Measurements from ENCODE around the gene SNAI3.

SNAI3 gene

DNA sequence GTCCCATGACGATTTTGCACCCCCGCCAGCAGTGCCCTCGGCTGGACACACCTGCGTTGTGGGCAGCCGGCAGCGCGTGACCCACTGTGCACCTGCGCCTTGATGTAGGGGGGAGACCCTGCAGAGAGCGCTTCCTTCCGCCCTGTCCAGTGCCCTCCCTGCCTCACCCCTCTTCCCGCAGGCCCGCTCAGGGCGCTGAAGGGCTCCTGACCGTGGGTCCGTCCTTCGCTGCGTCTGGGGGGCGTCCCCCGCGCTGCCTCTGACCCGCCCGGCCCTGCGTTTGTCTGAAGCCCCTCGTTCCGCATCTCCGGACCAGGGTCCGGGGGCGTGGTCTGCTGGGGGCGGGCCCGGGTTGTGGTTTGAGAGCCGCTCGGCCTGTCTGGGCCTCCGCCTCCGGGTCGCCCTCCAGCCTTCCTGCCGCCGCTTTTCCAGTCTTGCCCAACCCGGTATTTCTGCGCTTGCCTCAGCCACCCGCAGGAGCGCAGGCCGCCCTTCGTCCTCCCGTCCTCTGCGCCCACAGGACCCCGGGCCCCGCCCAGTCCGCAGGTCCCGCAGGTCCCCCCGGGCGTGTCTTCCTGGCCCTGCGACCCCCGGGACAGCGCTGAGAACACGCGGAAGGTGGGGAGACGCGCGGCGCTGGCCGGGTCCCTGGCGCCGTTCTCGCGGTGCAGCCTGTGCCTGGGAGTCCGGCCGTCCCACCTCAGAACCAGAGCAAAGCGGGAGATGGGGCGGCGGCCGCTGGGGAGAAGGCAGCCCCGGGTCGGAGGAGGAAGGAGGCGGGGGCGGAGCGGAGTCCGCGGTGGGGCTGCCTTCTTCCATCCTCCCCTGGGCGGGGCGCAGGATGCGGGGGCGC is 51.9 kb downstream of the SNAI3 start:
- DNase-seq (ENCODE audit: low spot score) = peak; percentile 86

DNA sequence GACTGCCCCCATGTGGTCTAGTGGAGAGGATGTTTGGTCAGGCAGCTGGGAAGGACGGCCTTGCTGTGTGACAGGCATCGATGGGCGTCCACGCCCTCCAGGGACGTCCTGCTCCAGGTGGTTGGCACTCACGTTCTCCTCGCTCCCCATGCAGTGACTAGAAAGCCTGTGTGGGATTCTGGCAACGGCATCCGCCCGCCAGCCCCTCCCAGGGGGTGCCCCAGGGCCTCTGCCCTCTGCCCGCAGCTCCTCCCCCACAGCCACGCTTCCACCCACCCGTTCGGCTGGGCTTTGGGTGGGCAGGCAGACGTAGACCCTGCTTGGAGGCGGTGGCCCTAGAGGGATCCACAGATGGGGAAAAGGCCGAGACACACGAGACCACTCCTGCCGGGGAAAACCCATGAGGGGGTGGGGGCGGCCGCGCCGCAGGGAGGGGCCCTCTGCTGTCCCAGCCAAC is 52.6 kb downstream of the SNAI3 start:
- peak; percentile 97 for DNase-seq (ENCODE audit: low spot score)

DNA sequence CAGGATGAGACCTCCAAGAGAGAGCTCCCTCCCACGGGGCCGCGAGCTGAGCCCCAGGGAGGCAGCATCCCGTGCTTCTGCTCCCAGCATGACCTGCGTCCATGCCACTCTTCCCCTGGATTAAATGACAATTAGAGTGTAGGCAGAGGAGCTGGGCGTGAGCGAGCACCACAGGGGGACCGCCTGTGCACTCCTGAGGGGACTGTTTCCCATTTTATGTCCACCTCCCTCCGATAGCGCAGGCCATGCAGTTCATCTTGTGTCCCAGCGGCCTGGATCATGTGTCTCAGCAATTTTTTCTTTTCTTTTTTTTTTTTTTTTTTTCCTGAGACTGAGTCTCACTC is 53.7 kb downstream of the SNAI3 start:
- DNase-seq (ENCODE audit: low spot score) = no peak

DNA sequence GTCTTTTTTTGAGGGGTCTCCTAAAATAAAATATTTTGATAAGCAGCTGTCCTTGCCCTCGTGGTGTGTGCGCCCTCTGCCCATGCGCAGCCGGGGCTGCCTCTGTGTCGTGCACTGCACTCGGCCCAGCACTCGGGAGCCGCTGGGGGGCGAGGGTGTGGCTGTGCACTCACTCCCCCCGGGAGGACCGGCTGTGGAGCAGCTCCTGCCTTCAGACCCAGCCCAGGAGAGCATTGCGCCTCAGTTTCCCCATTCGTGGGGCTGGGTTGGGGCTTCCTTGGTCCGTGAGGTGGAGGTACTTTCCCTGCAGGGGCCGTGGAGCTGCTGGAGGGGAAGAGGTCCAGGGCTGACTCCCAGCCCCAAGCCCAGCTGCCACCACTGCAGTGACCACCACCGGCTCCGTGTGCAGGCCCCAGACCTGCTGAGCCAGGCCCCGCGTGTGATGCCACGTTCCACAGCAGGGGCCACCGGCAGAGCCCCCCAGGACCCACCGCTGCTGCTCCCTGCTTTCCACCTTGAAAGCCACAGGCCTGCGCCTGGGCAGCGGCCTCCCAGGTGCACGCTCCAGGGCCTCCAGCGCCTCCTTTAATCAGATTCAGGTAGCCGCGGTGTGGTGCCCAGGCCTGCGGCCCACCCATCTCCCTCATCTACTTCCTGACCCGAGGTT is 54.3 kb downstream of the SNAI3 start:
- DNase-seq (ENCODE audit: low spot score) = no peak

DNA sequence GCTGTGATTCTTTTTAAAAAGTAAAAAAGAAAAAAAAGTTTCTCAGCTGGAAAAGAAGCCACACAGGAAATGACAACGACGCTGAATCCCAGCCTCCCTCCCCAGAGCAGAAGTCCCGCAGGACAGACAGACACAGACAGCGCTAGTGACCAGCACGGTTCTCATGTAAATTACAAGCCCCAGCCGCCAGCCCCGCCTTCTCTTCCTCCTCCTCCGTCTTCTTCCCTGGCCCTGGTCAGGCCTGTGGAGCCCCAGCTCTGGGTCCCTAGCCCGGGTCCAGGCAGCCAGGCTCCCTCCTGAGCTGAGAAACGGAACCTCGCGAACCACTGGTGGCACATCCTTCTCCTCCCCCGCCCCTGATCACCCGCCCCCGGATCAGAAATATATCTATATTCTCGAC is 54.9 kb downstream of the SNAI3 start:
- no peak for DNase-seq (ENCODE audit: low spot score)

DNA sequence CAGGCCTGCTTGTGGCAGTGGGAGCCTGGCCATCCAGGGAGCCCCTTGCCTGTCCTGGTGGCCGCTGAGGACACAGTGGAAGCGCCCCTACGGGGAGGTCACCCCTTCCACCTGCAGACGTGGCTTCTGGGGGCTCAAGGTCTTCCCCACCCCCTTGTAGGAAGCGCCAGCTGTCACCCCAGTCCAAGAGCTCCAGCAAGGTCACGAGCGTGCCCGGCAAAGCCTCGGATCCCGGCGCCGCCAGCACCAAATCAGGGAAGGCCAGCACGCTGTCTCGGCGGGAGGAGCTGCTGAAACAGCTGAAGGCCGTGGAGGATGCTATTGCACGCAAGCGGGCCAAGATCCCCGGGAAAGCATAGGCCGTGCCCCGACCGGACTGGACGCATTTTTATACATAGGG is 55.4 kb downstream of the SNAI3 start:
- DNase-seq (ENCODE audit: low spot score) = no peak

DNA sequence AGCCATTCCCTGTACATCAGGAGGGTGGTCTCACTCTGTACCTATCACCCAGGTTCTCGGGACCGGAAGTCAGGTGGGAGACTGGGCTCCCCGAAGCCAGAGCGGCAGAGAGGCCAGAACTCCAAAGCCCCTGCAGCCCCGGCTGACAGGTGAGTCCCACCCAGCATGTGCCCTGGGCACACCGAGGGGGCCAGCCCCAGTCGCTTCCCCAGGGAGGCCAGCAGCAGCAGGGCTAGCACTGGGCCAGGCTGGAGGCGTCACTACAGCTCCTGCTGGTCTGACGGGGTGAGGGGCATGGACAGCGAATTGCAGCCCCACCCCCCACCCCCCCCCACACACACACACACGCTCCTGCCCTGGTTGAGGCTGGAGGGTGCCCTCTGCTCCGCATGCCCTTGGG is 55.9 kb downstream of the SNAI3 start:
- DNase-seq (ENCODE audit: low spot score) = no peak

DNA sequence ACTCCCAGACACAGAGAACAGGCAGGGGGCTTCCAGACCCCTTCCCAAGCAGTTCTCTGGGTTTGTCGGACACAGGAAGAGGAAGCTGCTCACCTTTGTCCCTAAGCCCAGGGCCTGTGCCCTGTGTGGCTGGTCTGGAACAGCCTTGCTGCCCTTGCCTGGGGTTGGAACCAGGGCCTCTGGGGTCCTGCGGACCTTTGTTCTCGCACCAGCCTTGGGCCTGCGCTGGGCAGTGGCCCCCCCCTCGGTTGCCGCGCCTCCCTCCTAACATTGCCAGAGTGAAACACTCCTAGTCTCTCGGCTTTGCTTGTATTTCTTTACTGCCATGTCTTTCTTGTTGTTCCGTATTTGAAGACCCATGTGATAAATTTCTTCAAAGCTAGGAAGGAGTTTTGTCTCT is 56.5 kb downstream of the SNAI3 start:
- DNase-seq (ENCODE audit: low spot score) = no peak

DNA sequence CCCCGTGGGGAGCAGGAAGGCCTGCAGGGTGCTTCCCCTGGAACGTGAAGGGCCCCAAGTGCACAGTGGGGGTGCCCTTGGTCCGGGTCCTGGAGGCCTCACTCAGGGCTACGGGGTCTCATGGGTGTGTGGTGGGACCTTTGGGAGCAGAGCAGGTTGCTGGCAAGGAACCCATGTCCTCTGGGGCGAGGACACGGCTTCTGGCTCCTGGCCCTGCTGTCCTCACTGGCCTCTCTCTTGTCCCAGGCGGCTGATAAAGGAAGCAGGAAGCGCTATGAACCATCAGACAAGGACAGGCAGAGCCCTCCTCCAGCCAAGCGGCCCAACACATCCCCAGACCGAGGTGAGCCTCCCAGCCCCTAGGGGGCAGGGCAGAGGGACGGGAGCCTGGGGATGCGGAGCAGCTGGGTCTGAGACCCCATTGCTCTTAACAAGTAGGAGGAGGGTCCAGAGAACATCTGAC is 57.8 kb downstream of the SNAI3 start:
- no peak for DNase-seq (ENCODE audit: low spot score)

Measured in SW480 (cell line).